Measurements from ENCODE around the gene RBM3.
"Not testable (repeated sequence)": the region's sequence is repeated elsewhere in the genome, so short reads cannot be mapped to it uniquely, and the experiment has no call there.

RBM3 gene

GRCh38 chrX:48574270-48575266 lies at the start of gene RBM3:
RBM3 (plus strand) TSS chrX:48574484; CDS start chrX:48575181, 697 bp downstream.
- TF ChIP-seq CTCF (IDR thresholded peaks at IDR 0.05): no peak
- peak; percentile 94 for DNase-seq (ENCODE audit: low spot score)
- Histone ChIP-seq H3K27ac (peak within 1 kb of the TSS; percentile 93 to 96), H3K4me3 (peak within 1 kb of the TSS; percentile 74)

- not testable (repeated sequence) for H3K27ac ChIP-seq; H3K4me3 ChIP-seq; DNase-seq (ENCODE audit: low spot score)
Observed at GRCh38 chrX:48525853-48526252, 48.4 kb upstream of the RBM3 start.

GRCh38 chrX:48530736-48531135 lies 43.5 kb upstream of the RBM3 start:
- H3K27ac ChIP-seq: peak overlapping the region in 1 of 2 donors; percentile 66
- H3K4me3 ChIP-seq: no peak overlapping the region
- no peak for DNase-seq (ENCODE audit: low spot score)
- no peak for TF ChIP-seq CTCF (IDR thresholded peaks at IDR 0.05)

- no peak for TF ChIP-seq CTCF (IDR thresholded peaks at IDR 0.05)
- Histone ChIP-seq H3K27ac (peak overlapping the region in 1 of 2 donors; percentile 66), H3K4me3 (no peak overlapping the region)
- DNase-seq (ENCODE audit: low spot score): no peak
Observed at GRCh38 chrX:48531358-48531959, 42.8 kb upstream of the RBM3 start.

GRCh38 chrX:48532161-48532560 lies 42.1 kb upstream of the RBM3 start:
- Histone ChIP-seq H3K4me3 (no peak overlapping the region), H3K27ac (peak overlapping the region in 1 of 2 donors; percentile 66)
- no peak for DNase-seq (ENCODE audit: low spot score)
- no peak for TF ChIP-seq CTCF (IDR thresholded peaks at IDR 0.05)

GRCh38 chrX:48533165-48533564 lies 41.1 kb upstream of the RBM3 start:
- no peak for TF ChIP-seq CTCF (IDR thresholded peaks at IDR 0.05)
- Histone ChIP-seq H3K27ac (peak overlapping the region in 1 of 2 donors; percentile 66), H3K4me3 (no peak overlapping the region)
- no peak for DNase-seq (ENCODE audit: low spot score)

- no peak for TF ChIP-seq CTCF (IDR thresholded peaks at IDR 0.05)
- Histone ChIP-seq H3K27ac (peak overlapping the region; percentile 74 to 93), H3K4me3 (peak overlapping the region; percentile 82)
- DNase-seq (ENCODE audit: low spot score): no peak
Observed at GRCh38 chrX:48538641-48539344, 35.5 kb upstream of the RBM3 start.

Measured in coronary artery (tissue), 2 donors.